Left lung (tissue), 10 donors: ENCODE measurements around the gene PHKA2. TPM values are rescaled to one million over a fixed set of nuclear protein-coding genes. Genes with fewer than 3 reads are reported as not detected.
A peak's percentile ranks its signal among the peaks of the same experiment; 100 is the strongest.

Experiments
- ATAC-seq: fragments of 200-7000 bp; cut with Tn5 transposase; one replicate; pipeline ENCODE4 v1.9.1; 2020; ENCODE audit warnings: moderate library complexity
- DNase-seq, 4 donors: peaks; one replicate each; pipeline ENCODE4 v3.0.0-alpha.2; 2013 to 2020
- H3K27ac ChIP-seq, 2 donors: fragments of 200-600 bp; sonication (generic) in 1 of 2; one replicate each; pipeline versions ENCODE4 v1.5.0 to v1.8.0; 2020 to 2021
- H3K27me3 ChIP-seq, 2 donors: fragments of 200-600 bp; sonication (generic) in 1 of 2; one replicate each; pipeline versions ENCODE4 v1.5.0 to v1.8.0; 2020 to 2021
- H3K36me3 ChIP-seq, 2 donors: fragments of 200-600 bp; sonication (generic) in 1 of 2; one replicate each; pipeline versions ENCODE4 v1.5.0 to v1.8.0; 2020 to 2021
- H3K4me1 ChIP-seq, 2 donors: fragments of 200-600 bp; one replicate each; pipeline ENCODE4 v1.8.0; 2021
- H3K4me3 ChIP-seq, 2 donors: fragments of 200-600 bp; sonication (generic) in 1 of 2; one replicate each; pipeline versions ENCODE4 v1.5.0 to v1.8.0; 2020 to 2021; ENCODE audit warnings: mild to moderate bottlenecking in 1 of 2
- H3K9me3 ChIP-seq, 2 donors: fragments of 200-600 bp; sonication (generic) in 1 of 2; one replicate each; pipeline versions ENCODE4 v1.5.0 to v1.8.0; 2020 to 2021
- CTCF ChIP-seq, 2 donors: fragments of 200-600 bp; sonication (generic) in 1 of 2; IDR thresholded peaks; one replicate each; pipeline versions ENCODE4 v1.5.0 to v1.8.0; 2021; ENCODE audit warnings: antibody characterized with exemption in 2 of 2
- intact Hi-C, 2 donors: fragments of 100-400 bp; cut with DNase I; formaldehyde crosslinking; loops; one replicate each; pipeline versions ENCODE4 v1.11.2 to v1.14.2; 2022
- polyA plus RNA-seq, 6 donors: library from polyadenylated mRNA; unstranded; fragments of 120-200 nt; gene quantifications; one replicate each; pipeline ENCODE4 v1.2.1, GENCODE V29; 2013; ENCODE audit not compliant: insufficient read length in 6 of 6
- total RNA-seq, 2 donors: library from RNA; stranded (reverse); fragmentation: NEBNext Ultra II Directional; extraction: Animal tissue kit (Norgen Biotek cat#: 25700); gene quantifications; one replicate each; pipeline ENCODE4 v1.2.1, GENCODE V29; 2021
- donor health status: DM: no; HTN: yes; CAD: no.
- donor health status: DM: no; HTN: no; CAD: no.

The PHKA2 gene
- total and polyA plus RNA-seq, 8 donors: 26.1 to 45.8 (median 38.0) TPM

- DNase-seq: no peak
- no peak for ATAC-seq
- Histone ChIP-seq H3K4me1 (no peaks in the 10 kb centered on the region), H3K27ac (no peak overlapping the region), H3K4me3 (no peak overlapping the region), H3K9me3 (no peaks in the 10 kb centered on the region), H3K27me3 (no peaks in the 10 kb centered on the region), H3K36me3 (no peaks in the 10 kb centered on the region)
- intact Hi-C loops: no loop called here
- no peak for TF ChIP-seq CTCF (IDR thresholded peaks at IDR 0.05)
These were observed 19.0 kb downstream of the PHKA2 start for GRCh38 chrX:18964901-18965300.

GRCh38 chrX:18964026-18964425, 19.9 kb downstream of the PHKA2 start:
- H3K36me3 ChIP-seq: no peaks in the 10 kb centered on the region
- no peak for TF ChIP-seq CTCF (IDR thresholded peaks at IDR 0.05)
- no peaks in the 10 kb centered on the region for H3K27me3 ChIP-seq
- no peaks in the 10 kb centered on the region for H3K9me3 ChIP-seq
- ATAC-seq (no peak), DNase-seq (no peak)
- intact Hi-C loops: no loop called here
- H3K27ac ChIP-seq: no peak overlapping the region
- H3K4me1 ChIP-seq: no peaks in the 10 kb centered on the region
- H3K4me3 ChIP-seq: no peak overlapping the region

GRCh38 chrX:18962329-18962728, 21.6 kb downstream of the PHKA2 start:
- Histone ChIP-seq H3K27me3 (no peaks in the 10 kb centered on the region), H3K4me1 (no peaks in the 10 kb centered on the region), H3K27ac (peak overlapping the region in 1 of 2 donors; percentile 61), H3K4me3 (no peak overlapping the region), H3K36me3 (no peaks in the 10 kb centered on the region), H3K9me3 (no peaks in the 10 kb centered on the region)
- TF ChIP-seq CTCF (IDR thresholded peaks at IDR 0.05): no peak
- ATAC-seq: no peak
- intact Hi-C loops: no loop called here
- no peak for DNase-seq

- Histone ChIP-seq H3K4me3 (no peak overlapping the region), H3K9me3 (no peaks in the 10 kb centered on the region), H3K27ac (peak overlapping the region in 1 of 2 donors; percentile 61), H3K27me3 (no peaks in the 10 kb centered on the region), H3K36me3 (no peaks in the 10 kb centered on the region), H3K4me1 (no peaks in the 10 kb centered on the region)
- TF ChIP-seq CTCF (IDR thresholded peaks at IDR 0.05): no peak
- intact Hi-C loops: no loop called here
- ATAC-seq (no peak), DNase-seq (no peak)
These were observed 22.2 kb downstream of the PHKA2 start for GRCh38 chrX:18961686-18962085.

GRCh38 chrX:18956303-18957032, 27.4 kb downstream of the PHKA2 start:
- no peaks in the 10 kb centered on the region for H3K9me3 ChIP-seq
- H3K4me1 ChIP-seq: no peaks in the 10 kb centered on the region
- H3K36me3 ChIP-seq: no peaks in the 10 kb centered on the region
- H3K4me3 ChIP-seq: no peak overlapping the region
- DNase-seq (no peak), ATAC-seq (no peak)
- TF ChIP-seq CTCF (IDR thresholded peaks at IDR 0.05): no peak
- intact Hi-C loops: no loop called here
- peak overlapping the region in 1 of 2 donors; percentile 64 for H3K27ac ChIP-seq
- no peaks in the 10 kb centered on the region for H3K27me3 ChIP-seq
